SKM-1 treated with dmso at 0.1 percent for 144 hours (cell line): ENCODE measurements around the gene ABLIM2.

Source experiments
- DNase-seq: peaks from one replicate; lab custom pipeline; 2025; ENCODE audit not compliant: unreplicated experiment; lab: John Stamatoyannopoulos, UW

The ABLIM2 gene

GRCh38 chr4:8123389-8123788, 35.2 kb downstream of the ABLIM2 start:
- no peak for DNase-seq

- DNase-seq = no peak
Observed at GRCh38 chr4:8122746-8123145, 35.9 kb downstream of the ABLIM2 start.

GRCh38 chr4:8121292-8122015, 37.2 kb downstream of the ABLIM2 start:
- no peak for DNase-seq

GRCh38 chr4:8120501-8120900, 38.1 kb downstream of the ABLIM2 start:
- DNase-seq = no peak

GRCh38 chr4:8119877-8120276, 38.7 kb downstream of the ABLIM2 start:
- DNase-seq = no peak

- no peak for DNase-seq
Observed at GRCh38 chr4:8118531-8118930, 40.1 kb downstream of the ABLIM2 start.

- DNase-seq = no peak
Observed at GRCh38 chr4:8118035-8118434, 40.6 kb downstream of the ABLIM2 start.

- DNase-seq = peak; percentile 40
Observed at GRCh38 chr4:8117278-8117682, 41.3 kb downstream of the ABLIM2 start.

GRCh38 chr4:8115916-8116315, 42.7 kb downstream of the ABLIM2 start:
- DNase-seq = no peak

- no peak for DNase-seq
Observed at GRCh38 chr4:8115203-8115520, 43.5 kb downstream of the ABLIM2 start.

- no peak for DNase-seq
Observed at GRCh38 chr4:8114456-8115202, 44.0 kb downstream of the ABLIM2 start.

- DNase-seq = no peak
Observed at GRCh38 chr4:8113611-8114377, 44.8 kb downstream of the ABLIM2 start.

GRCh38 chr4:8112672-8113071, 45.9 kb downstream of the ABLIM2 start:
- DNase-seq = no peak

GRCh38 chr4:8112036-8112576, 46.5 kb downstream of the ABLIM2 start:
- no peak for DNase-seq

- no peak for DNase-seq
Observed at GRCh38 chr4:8110071-8110986, 48.3 kb downstream of the ABLIM2 start.

- no peak for DNase-seq
Observed at GRCh38 chr4:8109406-8110065, 49.1 kb downstream of the ABLIM2 start.

GRCh38 chr4:8108991-8109390, 49.6 kb downstream of the ABLIM2 start:
- DNase-seq = no peak

- DNase-seq = no peak
Observed at GRCh38 chr4:8108261-8108660, 50.4 kb downstream of the ABLIM2 start.

GRCh38 chr4:8107146-8107657, 51.4 kb downstream of the ABLIM2 start:
- DNase-seq = no peak

- no peak for DNase-seq
Observed at GRCh38 chr4:8106451-8107025, 52.1 kb downstream of the ABLIM2 start.
